H9 (cell line): ENCODE measurements around the gene SPRY4. TPM values are rescaled to one million over a fixed set of nuclear protein-coding genes. Genes with fewer than 3 reads are reported as not detected.

Source experiments
- DNase-seq: peaks from one replicate; pipeline ENCODE4 v3.0.0-alpha.2; 2017
- H2AFZ ChIP-seq: one replicate; pipeline ENCODE4 v1.6.1; 2013; ENCODE audit warnings: mild to moderate bottlenecking, low read length, control low read depth, moderate library complexity
- H2AK5ac ChIP-seq: 2 replicates; pipeline ENCODE4 v1.6.1; 2013; ENCODE audit warnings: low read length, control low read depth, mixed read lengths; ENCODE audit not compliant: insufficient read length
- H2BK120ac ChIP-seq: one replicate; pipeline ENCODE4 v1.6.1; 2013; ENCODE audit warnings: low read depth, mild to moderate bottlenecking, low read length, control low read depth, inconsistent platforms; ENCODE audit not compliant: poor library complexity, severe bottlenecking
- H2BK12ac ChIP-seq: 2 replicates; pipeline ENCODE4 v1.6.1; 2013; ENCODE audit warnings: low read length, control low read depth, mixed read lengths, low read depth; ENCODE audit not compliant: insufficient read length
- H2BK15ac ChIP-seq: 2 replicates; pipeline ENCODE4 v1.6.1; 2013; ENCODE audit warnings: low read depth, low read length, control low read depth
- H2BK20ac ChIP-seq: one replicate; pipeline ENCODE4 v1.6.1; 2013; ENCODE audit warnings: low read depth, mild to moderate bottlenecking, low read length, control low read depth, inconsistent platforms; ENCODE audit not compliant: poor library complexity, severe bottlenecking
- H2BK5ac ChIP-seq: 2 replicates; pipeline ENCODE4 v1.6.1; 2013; ENCODE audit warnings: low read length, control low read depth, mixed read lengths; ENCODE audit not compliant: insufficient read length
- H3K14ac ChIP-seq: 2 replicates; pipeline ENCODE4 v1.6.1; 2013; ENCODE audit warnings: low read length, control low read depth; ENCODE audit not compliant: insufficient read depth
- H3K18ac ChIP-seq: 2 replicates; pipeline ENCODE4 v1.6.1; 2013; ENCODE audit warnings: low read depth, mild to moderate bottlenecking, mixed read lengths, low read length, control low read depth; ENCODE audit not compliant: insufficient read length
- H3K23ac ChIP-seq: 2 replicates; pipeline ENCODE4 v1.6.1; 2013; ENCODE audit warnings: low read length, control low read depth, mixed read lengths, low read depth; ENCODE audit not compliant: insufficient read length
- H3K23me2 ChIP-seq: 2 replicates; pipeline ENCODE4 v1.6.1; 2013; ENCODE audit warnings: low read depth, mild to moderate bottlenecking, mixed read lengths, low read length, control low read depth; ENCODE audit not compliant: insufficient read length, poor library complexity, severe bottlenecking
- H3K27ac ChIP-seq: 2 replicates; pipeline ENCODE4 v1.5.1; 2013; ENCODE audit warnings: low read length, control low read depth, mixed read lengths, low read depth; ENCODE audit not compliant: insufficient read length
- H3K27me3 ChIP-seq: 2 replicates; pipeline ENCODE4 v1.6.1; 2013; ENCODE audit warnings: low read length, control low read depth, inconsistent platforms; ENCODE audit not compliant: insufficient read depth
- H3K4ac ChIP-seq: 2 replicates; pipeline ENCODE4 v1.6.1; 2013; ENCODE audit warnings: low read depth, mild to moderate bottlenecking, control low read depth, inconsistent platforms, low read length, moderate library complexity
- H3K4me1 ChIP-seq: 2 replicates; pipeline ENCODE4 v1.6.1; 2013; ENCODE audit warnings: low read length, control low read depth, inconsistent platforms; ENCODE audit not compliant: insufficient read depth
- H3K4me2 ChIP-seq: 2 replicates; pipeline ENCODE4 v1.6.1; 2013; ENCODE audit warnings: low read length, control low read depth, mixed read lengths; ENCODE audit not compliant: insufficient read length, insufficient read depth
- H3K56ac ChIP-seq: 2 replicates; pipeline ENCODE4 v1.6.1; 2013; ENCODE audit warnings: low read depth, mild to moderate bottlenecking, mixed read lengths, low read length, control low read depth; ENCODE audit not compliant: insufficient read length
- H3K79me1 ChIP-seq: 2 replicates; pipeline ENCODE4 v1.6.1; 2013; ENCODE audit warnings: low read depth, mild to moderate bottlenecking, moderate library complexity, low read length, control low read depth, inconsistent platforms; ENCODE audit not compliant: insufficient read depth, poor library complexity, severe bottlenecking
- H3K79me2 ChIP-seq: 2 replicates; pipeline ENCODE4 v1.6.1; 2013; ENCODE audit warnings: low read length, control low read depth, inconsistent platforms; ENCODE audit not compliant: insufficient read depth
- H3K9ac ChIP-seq: 2 replicates; pipeline ENCODE4 v1.6.1; 2013; ENCODE audit warnings: low read length, control low read depth, mixed read lengths; ENCODE audit not compliant: insufficient read length; ENCODE audit errors: extremely low read depth
- H3K9me3 ChIP-seq: one replicate; pipeline ENCODE4 v1.6.1; 2013; ENCODE audit warnings: low read depth, low read length, inconsistent platforms; ENCODE audit not compliant: control insufficient read depth
- H3T11ph ChIP-seq: one replicate; pipeline ENCODE4 v1.6.1; 2013; ENCODE audit warnings: mild to moderate bottlenecking, low read length, control low read depth, inconsistent platforms
- H4K20me1 ChIP-seq: one replicate; pipeline ENCODE4 v1.6.1; 2013; ENCODE audit not compliant: control insufficient read depth, insufficient read length, insufficient read depth
- H4K5ac ChIP-seq: 2 replicates; pipeline ENCODE4 v1.6.1; 2013; ENCODE audit warnings: low read depth, mild to moderate bottlenecking, mixed read lengths, low read length, control low read depth; ENCODE audit not compliant: insufficient read length
- H4K8ac ChIP-seq: replicated peaks from 2 replicates; pipeline ENCODE4 v1.6.1; 2013; ENCODE audit warnings: low read length, control low read depth, mixed read lengths, low read depth; ENCODE audit not compliant: insufficient read length
- H4K91ac ChIP-seq: 2 replicates; pipeline ENCODE4 v1.6.1; 2013; ENCODE audit warnings: low read depth, mild to moderate bottlenecking, moderate library complexity, mixed read lengths, low read length, control low read depth; ENCODE audit not compliant: insufficient read length
- H3K27ac Mint-ChIP-seq, 3 experiments: 2 replicates in 2 of 3; 3 replicates in 1 of 3; pipeline ENCODE4 v1.8.0; 2020 to 2021; ENCODE audit warnings: mixed read lengths in 3 of 3, mild to moderate bottlenecking in 1 of 3, moderate library complexity in 1 of 3
- H3K27me3 Mint-ChIP-seq: 2 replicates; pipeline ENCODE4 v1.8.0; 2021; ENCODE audit warnings: low read depth, mild to moderate bottlenecking, moderate library complexity, mixed read lengths
- H3K36me3 Mint-ChIP-seq, 3 experiments: 2 replicates in 2 of 3; 3 replicates in 1 of 3; pipeline ENCODE4 v1.8.0; 2020 to 2021; ENCODE audit warnings: low read depth in 3 of 3, mixed read lengths in 3 of 3; ENCODE audit not compliant: insufficient read depth in 1 of 3
- H3K4me1 Mint-ChIP-seq, 2 experiments: 2 replicates each; pipeline ENCODE4 v1.8.0; 2020; ENCODE audit warnings: mixed read lengths in 2 of 2
- H3K4me3 Mint-ChIP-seq, 2 experiments: 2 replicates in 1 of 2; 3 replicates in 1 of 2; pipeline ENCODE4 v1.8.0; 2020 to 2021; ENCODE audit warnings: mild to moderate bottlenecking in 2 of 2, mixed read lengths in 2 of 2, moderate library complexity in 1 of 2
- H3K9me3 Mint-ChIP-seq, 2 experiments: 2 replicates in 1 of 2; 3 replicates in 1 of 2; pipeline ENCODE4 v1.8.0; 2020; ENCODE audit warnings: mild to moderate bottlenecking in 2 of 2, mixed read lengths in 2 of 2, moderate library complexity in 1 of 2
- WGBS: extraction: QIAGEN DNeasy Blood & Tissue Kit; methylation state at CpG from one replicate; pipeline ENCODE4 v1.1.7; 2013; ENCODE audit warnings: missing lambda C conversion rate, low lambda C conversion rate, mixed read lengths; ENCODE audit not compliant: insufficient read length; ENCODE audit errors: extremely low coverage; 5-methylcytosine and 5-hydroxymethylcytosine counted together
- total RNA-seq: library from RNA; stranded (reverse); gene quantifications from 2 replicates; pipeline ENCODE4 v1.2.1, GENCODE V29; 2021
- TF ChIP-seq, protein P1 (sequence below): fragments of 200-600 bp; sonication (generic); conservative IDR thresholded peaks from 3 replicates; pipeline ENCODE4 v1.8.0; 2021; ENCODE audit warnings: antibody characterized with exemption, mild to moderate bottlenecking

SPRY4 gene
- total RNA-seq, 1 experiment from 2014 or later, result 92.4 TPM

DNA sequence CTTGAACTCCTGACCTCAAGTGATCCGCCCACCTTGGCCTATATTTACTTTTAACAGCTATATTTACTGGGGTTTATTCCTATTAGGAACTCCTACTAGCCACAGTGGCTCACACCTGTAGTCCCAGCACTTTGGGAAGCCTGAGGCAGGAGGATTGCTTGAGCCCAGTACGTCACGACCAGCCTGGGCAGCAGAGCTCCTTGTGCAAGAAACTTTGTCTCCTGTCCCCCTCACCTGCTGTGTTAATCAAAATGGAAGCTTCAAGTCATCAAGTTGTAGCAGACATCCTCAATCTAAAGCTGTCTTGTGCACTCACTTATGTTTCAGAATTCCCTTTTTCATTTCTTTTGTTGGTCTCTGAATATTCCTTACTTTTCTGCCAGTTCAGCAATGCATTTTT lies 15.0 kb upstream of the SPRY4 start:
- H3K4me1 Mint-ChIP-seq, result peaks cover 2 to 10% of the 10 kb centered on the region in 2 experiments; a peak in 2 of 4 replicates
- Histone ChIP-seq H3K18ac (no peak overlapping the region), H3T11ph (no peak overlapping the region), H2BK120ac (no peak overlapping the region), H3K23me2 (no peaks in the 10 kb centered on the region), H4K91ac (no peak overlapping the region), H2BK15ac (no peak overlapping the region), H3K23ac (no peak overlapping the region), H3K14ac (no peak overlapping the region), H2BK20ac (no peak overlapping the region), H4K5ac (no peak overlapping the region), H3K4me1 (no peaks in the 10 kb centered on the region; the same call in 1 of the 2 replicates), H2AFZ (no peak overlapping the region), H4K8ac (no peak overlapping the region), H4K20me1 (no peaks in the 10 kb centered on the region), H3K4me2 (no peak overlapping the region), H3K4ac (no peak overlapping the region), H3K9ac (no peak overlapping the region), H2BK5ac (no peak overlapping the region), H3K79me1 (no peaks in the 10 kb centered on the region), H3K56ac (no peak overlapping the region), H3K27me3 (no peaks in the 10 kb centered on the region), H2BK12ac (no peak overlapping the region), H3K79me2 (0 out of 2 replicates have a peak, but pooled peaks cover 1% of the 10 kb centered on the region), H2AK5ac (no peak overlapping the region), H3K27ac (no peak overlapping the region), H3K9me3 (peaks cover 21% of the 10 kb centered on the region)
- H3K27ac Mint-ChIP-seq, result no peak overlapping the region
- WGBS, result no CpG with 5 or more reads among the region's 3 CpGs
- no peak for DNase-seq
- H3K9me3 Mint-ChIP-seq, result peaks cover 18 to 22% of the 10 kb centered on the region in 2 experiments
- no peak overlapping the region for H3K4me3 Mint-ChIP-seq
- TF ChIP-seq, protein P1, sequence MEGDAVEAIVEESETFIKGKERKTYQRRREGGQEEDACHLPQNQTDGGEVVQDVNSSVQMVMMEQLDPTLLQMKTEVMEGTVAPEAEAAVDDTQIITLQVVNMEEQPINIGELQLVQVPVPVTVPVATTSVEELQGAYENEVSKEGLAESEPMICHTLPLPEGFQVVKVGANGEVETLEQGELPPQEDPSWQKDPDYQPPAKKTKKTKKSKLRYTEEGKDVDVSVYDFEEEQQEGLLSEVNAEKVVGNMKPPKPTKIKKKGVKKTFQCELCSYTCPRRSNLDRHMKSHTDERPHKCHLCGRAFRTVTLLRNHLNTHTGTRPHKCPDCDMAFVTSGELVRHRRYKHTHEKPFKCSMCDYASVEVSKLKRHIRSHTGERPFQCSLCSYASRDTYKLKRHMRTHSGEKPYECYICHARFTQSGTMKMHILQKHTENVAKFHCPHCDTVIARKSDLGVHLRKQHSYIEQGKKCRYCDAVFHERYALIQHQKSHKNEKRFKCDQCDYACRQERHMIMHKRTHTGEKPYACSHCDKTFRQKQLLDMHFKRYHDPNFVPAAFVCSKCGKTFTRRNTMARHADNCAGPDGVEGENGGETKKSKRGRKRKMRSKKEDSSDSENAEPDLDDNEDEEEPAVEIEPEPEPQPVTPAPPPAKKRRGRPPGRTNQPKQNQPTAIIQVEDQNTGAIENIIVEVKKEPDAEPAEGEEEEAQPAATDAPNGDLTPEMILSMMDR, result no peak
- no peaks in the 10 kb centered on the region; the same call in none of the 2 replicates for H3K27me3 Mint-ChIP-seq
- peaks cover 16 to 31% (median 27%) of the 10 kb centered on the region in 3 experiments for H3K36me3 Mint-ChIP-seq
